ENCODE data around the gene PKNOX1.

- TF ChIP-seq CTCF (IDR thresholded peaks at IDR 0.05; ENCODE audit: low read depth, low read length): no peak
- no peak for TF ChIP-seq POLR2A (IDR thresholded peaks at IDR 0.05; ENCODE audit: extremely low read depth, insufficient read length)
Measured at GRCh38 chr21:43031121-43031619, 56.8 kb downstream of the PKNOX1 start.

Data from NB4 (cell line).